Hindlimb muscle (tissue), 1 donor: Measurements from ENCODE around the gene CUBN. TPM values are rescaled to one million over a fixed set of nuclear protein-coding genes. Genes with fewer than 3 reads are reported as not detected.

Experiments
- DNase-seq: peaks from one replicate; pipeline ENCODE4 v3.0.0-alpha.2; 2013
- polyA plus RNA-seq: library from polyadenylated mRNA; unstranded; fragments of 120-200 nt; gene quantifications from one replicate; pipeline ENCODE4 v1.2.1, GENCODE V29; 2013; ENCODE audit not compliant: insufficient read length

Gene CUBN
- polyA plus RNA-seq, 1 donor = 3.3 TPM

GRCh38 chr10:16907687-16908086 lies 221.9 kb downstream of the CUBN start:
- no peak for DNase-seq

- peak; percentile 70 for DNase-seq
Observed at GRCh38 chr10:16905320-16905719, 224.3 kb downstream of the CUBN start.

- DNase-seq = no peak
Observed at GRCh38 chr10:16904639-16905061, 225.0 kb downstream of the CUBN start.

- DNase-seq = no peak
Observed at GRCh38 chr10:16904049-16904448, 225.6 kb downstream of the CUBN start.

GRCh38 chr10:16902606-16903005 lies 227.0 kb downstream of the CUBN start:
- DNase-seq = no peak

- no peak for DNase-seq
Observed at GRCh38 chr10:16901106-16901505, 228.5 kb downstream of the CUBN start.

GRCh38 chr10:16896993-16897392 lies 232.6 kb downstream of the CUBN start:
- DNase-seq = no peak

- DNase-seq = no peak
Observed at GRCh38 chr10:16894821-16895220, 234.8 kb downstream of the CUBN start.

- no peak for DNase-seq
Observed at GRCh38 chr10:16893664-16894063, 235.9 kb downstream of the CUBN start.

- peak; percentile 80 for DNase-seq
Observed at GRCh38 chr10:16891375-16892313, 238.0 kb downstream of the CUBN start.

- no peak for DNase-seq
Observed at GRCh38 chr10:16890691-16891090, 238.9 kb downstream of the CUBN start.

- DNase-seq = no peak
Observed at GRCh38 chr10:16887565-16887964, 242.0 kb downstream of the CUBN start.

- no peak for DNase-seq
Observed at GRCh38 chr10:16886031-16886430, 243.6 kb downstream of the CUBN start.

- no peak for DNase-seq
Observed at GRCh38 chr10:16884497-16884896, 245.1 kb downstream of the CUBN start.

GRCh38 chr10:16883084-16883483 lies 246.5 kb downstream of the CUBN start:
- no peak for DNase-seq

- no peak for DNase-seq
Observed at GRCh38 chr10:16870331-16870730, 259.3 kb downstream of the CUBN start.

GRCh38 chr10:16867990-16868389 lies 261.6 kb downstream of the CUBN start:
- DNase-seq = no peak

GRCh38 chr10:16867556-16867955 lies 262.1 kb downstream of the CUBN start:
- no peak for DNase-seq

GRCh38 chr10:16866541-16867275 lies 262.9 kb downstream of the CUBN start:
- DNase-seq = no peak

GRCh38 chr10:16865766-16866165 lies 263.8 kb downstream of the CUBN start:
- no peak for DNase-seq

GRCh38 chr10:16863766-16864165 lies 265.8 kb downstream of the CUBN start:
- no peak for DNase-seq

GRCh38 chr10:16857419-16857818 lies 272.2 kb downstream of the CUBN start:
- DNase-seq = no peak

GRCh38 chr10:16856567-16856966 lies 273.0 kb downstream of the CUBN start:
- no peak for DNase-seq

GRCh38 chr10:16856092-16856491 lies 273.5 kb downstream of the CUBN start:
- DNase-seq = no peak
